GM18861 (cell line): ENCODE data around the gene MAP3K14.
"Not testable (repeated sequence)": the region's sequence is repeated elsewhere in the genome, so short reads cannot be mapped to it uniquely, and the experiment has no call there.

Experiments used
- ATAC-seq: cut with Tn5 transposase; IDR thresholded peaks from one replicate; pipeline ENCODE4 v1.9.1; 2021; ENCODE audit not compliant: unreplicated experiment

The MAP3K14 gene

GRCh38 chr17:45302220-45302619 is 14.6 kb downstream of the MAP3K14 start:
- not testable (repeated sequence) for ATAC-seq

- no peak for ATAC-seq
Measured at GRCh38 chr17:45301674-45302073, 15.1 kb downstream of the MAP3K14 start.

- ATAC-seq, result no peak
Measured at GRCh38 chr17:45300060-45300751, 16.6 kb downstream of the MAP3K14 start.

GRCh38 chr17:45299361-45299760 is 17.5 kb downstream of the MAP3K14 start:
- ATAC-seq, result no peak

GRCh38 chr17:45298546-45299285 is 18.1 kb downstream of the MAP3K14 start:
- ATAC-seq, result no peak

GRCh38 chr17:45296833-45297124 is 20.0 kb downstream of the MAP3K14 start:
- no peak for ATAC-seq

- ATAC-seq, result no peak
Measured at GRCh38 chr17:45296003-45296832, 20.6 kb downstream of the MAP3K14 start.

GRCh38 chr17:45294506-45294905 is 22.3 kb downstream of the MAP3K14 start:
- no peak for ATAC-seq

GRCh38 chr17:45293413-45294211 is 23.2 kb downstream of the MAP3K14 start:
- ATAC-seq, result no peak

GRCh38 chr17:45292696-45293412 is 24.0 kb downstream of the MAP3K14 start:
- no peak for ATAC-seq

GRCh38 chr17:45291171-45291805 is 25.5 kb downstream of the MAP3K14 start:
- no peak for ATAC-seq

- ATAC-seq, result no peak
Measured at GRCh38 chr17:45290269-45290765, 26.5 kb downstream of the MAP3K14 start.

- no peak for ATAC-seq
Measured at GRCh38 chr17:45289301-45290268, 27.2 kb downstream of the MAP3K14 start.

GRCh38 chr17:45288825-45289224 is 28.0 kb downstream of the MAP3K14 start:
- ATAC-seq, result no peak

- ATAC-seq, result no peak
Measured at GRCh38 chr17:45287526-45288500, 29.0 kb downstream of the MAP3K14 start.

- no peak for ATAC-seq
Measured at GRCh38 chr17:45286286-45286685, 30.5 kb downstream of the MAP3K14 start.
